Adrenal gland (tissue), 5 donors: ENCODE data around the gene ARL5C.

Experiments
- POLR2A ChIP-seq, 2 donors: fragments of 450-650 bp; IDR thresholded peaks; one replicate each; pipeline ENCODE4 v1.6.1; 2017; ENCODE audit warnings: antibody characterized with exemption in 2 of 2, mild to moderate bottlenecking in 2 of 2, moderate library complexity in 1 of 2
- TF ChIP-seq, protein P1 (sequence below), 6 experiments: fragments of 450-650 bp in 4 of 6; fragments of 200-600 bp in 2 of 6; sonication (generic) in 1 of 6; IDR thresholded peaks; 1 replicate in 5 of 6; 2 replicates in 1 of 6; pipeline versions ENCODE4 v1.5.1 to v1.8.0; 2016 to 2021; ENCODE audit warnings: antibody characterized with exemption in 6 of 6, mild to moderate bottlenecking in 2 of 6, moderate library complexity in 1 of 6
- donor health status: DM: no; HTN: no; CAD: no.

DNA sequence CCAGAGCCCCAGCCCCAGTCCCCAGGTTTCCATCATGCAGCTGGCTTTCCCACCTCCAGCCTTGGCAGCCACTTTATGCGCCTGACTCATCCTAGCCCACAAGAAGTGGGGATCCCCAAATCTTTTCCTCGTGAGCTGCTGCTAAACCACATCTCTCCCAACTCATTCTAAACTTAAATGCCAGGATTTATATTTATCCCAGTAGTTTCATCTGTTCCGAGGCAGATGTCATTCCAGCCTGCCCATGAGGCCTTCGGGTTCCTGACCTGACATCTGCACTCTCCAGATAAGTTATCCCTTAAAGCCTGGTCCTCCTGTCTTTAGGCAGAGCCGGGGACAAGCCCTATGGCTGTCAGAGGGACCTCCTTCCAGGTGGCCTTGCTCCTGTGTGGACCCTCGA is 31.1 kb downstream of the ARL5C start:
- no peak for TF ChIP-seq POLR2A (IDR thresholded peaks at IDR 0.05)
- TF ChIP-seq, protein P1, sequence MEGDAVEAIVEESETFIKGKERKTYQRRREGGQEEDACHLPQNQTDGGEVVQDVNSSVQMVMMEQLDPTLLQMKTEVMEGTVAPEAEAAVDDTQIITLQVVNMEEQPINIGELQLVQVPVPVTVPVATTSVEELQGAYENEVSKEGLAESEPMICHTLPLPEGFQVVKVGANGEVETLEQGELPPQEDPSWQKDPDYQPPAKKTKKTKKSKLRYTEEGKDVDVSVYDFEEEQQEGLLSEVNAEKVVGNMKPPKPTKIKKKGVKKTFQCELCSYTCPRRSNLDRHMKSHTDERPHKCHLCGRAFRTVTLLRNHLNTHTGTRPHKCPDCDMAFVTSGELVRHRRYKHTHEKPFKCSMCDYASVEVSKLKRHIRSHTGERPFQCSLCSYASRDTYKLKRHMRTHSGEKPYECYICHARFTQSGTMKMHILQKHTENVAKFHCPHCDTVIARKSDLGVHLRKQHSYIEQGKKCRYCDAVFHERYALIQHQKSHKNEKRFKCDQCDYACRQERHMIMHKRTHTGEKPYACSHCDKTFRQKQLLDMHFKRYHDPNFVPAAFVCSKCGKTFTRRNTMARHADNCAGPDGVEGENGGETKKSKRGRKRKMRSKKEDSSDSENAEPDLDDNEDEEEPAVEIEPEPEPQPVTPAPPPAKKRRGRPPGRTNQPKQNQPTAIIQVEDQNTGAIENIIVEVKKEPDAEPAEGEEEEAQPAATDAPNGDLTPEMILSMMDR (IDR thresholded peaks at IDR 0.05), result no peak
